Measurements from ENCODE around the gene FIGNL2.

FIGNL2 gene

GRCh38 chr12:51773145-51773869 is 75.2 kb downstream of the FIGNL2 start:
- peak; percentile 73 for DNase-seq (ENCODE audit: low read depth)

- DNase-seq (ENCODE audit: low read depth), result no peak
These were observed 77.5 kb downstream of the FIGNL2 start for GRCh38 chr12:51771008-51771407.
